ENCODE measurements around the gene MN1.

The MN1 gene

GRCh38 chr22:27810609-27811151, 9.1 kb upstream of the MN1 start:
- no peaks in the 10 kb centered on the region for H3K79me2 ChIP-seq (ENCODE audit: low read length)
- DNase-seq: no peak
- no peak overlapping the region for H3K27ac ChIP-seq (ENCODE audit: low read length)
- H3K4me2 ChIP-seq (ENCODE audit: low read depth, low read length): no peak overlapping the region
- H3K9ac ChIP-seq (ENCODE audit: low read length): no peak overlapping the region
- H3F3A ChIP-seq (ENCODE audit: insufficient read depth, low read length): no peaks in the 10 kb centered on the region
- H3K4me3 ChIP-seq (ENCODE audit: low read length): no peak overlapping the region
- no peaks in the 10 kb centered on the region for H3K9me2 ChIP-seq (replicated peaks; ENCODE audit: insufficient read depth, low read length)
- no peaks in the 10 kb centered on the region for H3K4me1 ChIP-seq (ENCODE audit: low read length)
- TF ChIP-seq EZH2 (optimal IDR thresholded peaks at IDR 0.05; ENCODE audit: low read depth, low read length) (no peak), CTCF (IDR thresholded peaks at IDR 0.05; ENCODE audit: low read length) (no peak), EZH2phosphoT487 (IDR thresholded peaks at IDR 0.05; ENCODE audit: low read length) (no peak)
- no peaks in the 10 kb centered on the region for H3K36me3 ChIP-seq (replicated peaks; ENCODE audit: insufficient read depth, low read length)
- H3K9me3 ChIP-seq (replicated peaks; ENCODE audit: insufficient read depth, low read length): no peaks in the 10 kb centered on the region
- H4K20me1 ChIP-seq (ENCODE audit: insufficient read depth, low read length): no peaks in the 10 kb centered on the region
- H3K27me3 ChIP-seq (replicated peaks; ENCODE audit: insufficient read depth, low read length): no peaks in the 10 kb centered on the region
- no peak overlapping the region for H2AFZ ChIP-seq (ENCODE audit: low read length)

DNA sequence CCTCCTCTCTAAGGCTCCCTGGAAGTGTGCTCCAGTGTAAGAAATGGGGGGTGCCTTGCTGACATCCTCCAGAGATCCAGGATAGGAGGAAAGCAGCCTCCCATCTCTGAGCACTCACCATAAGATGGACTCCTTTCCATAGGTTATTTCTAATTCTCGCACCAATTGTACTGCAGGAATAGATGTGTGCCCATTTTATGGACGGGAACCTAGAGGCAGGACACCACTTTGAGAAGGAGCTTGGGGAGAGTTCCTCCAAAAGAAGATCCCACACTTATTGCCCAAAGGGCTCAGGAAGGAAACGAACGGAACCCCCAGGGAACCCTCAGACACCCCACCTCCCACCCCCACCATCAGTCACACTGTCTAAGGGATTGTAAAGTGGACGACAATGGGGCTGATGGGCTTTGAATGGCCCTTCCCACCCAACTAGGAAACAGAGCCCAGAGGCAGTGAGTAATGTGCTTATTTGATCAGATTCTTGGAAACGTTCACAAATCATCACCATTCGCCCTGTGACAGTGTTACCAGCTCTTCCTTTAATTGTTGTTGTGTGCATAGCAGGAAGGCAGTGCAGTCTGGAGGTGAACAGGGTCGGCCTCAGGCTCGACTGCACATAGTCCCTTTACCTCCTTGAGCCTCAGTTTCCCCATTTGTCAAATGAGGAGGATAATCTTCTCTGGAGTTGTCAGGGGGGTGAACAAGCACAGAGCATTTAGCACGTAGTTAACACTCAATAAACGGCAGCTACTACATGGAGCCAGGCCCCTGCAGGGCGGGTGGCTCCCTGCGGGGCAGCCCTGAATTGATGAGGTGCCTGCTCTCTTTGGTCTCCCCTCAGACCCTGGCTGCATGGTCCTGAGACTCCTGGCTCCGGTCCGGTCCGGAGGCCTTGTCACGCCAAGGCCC, 8.4 kb upstream of the MN1 start:
- Histone ChIP-seq H4K20me1 (ENCODE audit: insufficient read depth, low read length) (no peaks in the 10 kb centered on the region), H3K27ac (ENCODE audit: low read length) (no peak overlapping the region), H3K4me1 (ENCODE audit: low read length) (no peaks in the 10 kb centered on the region), H2AFZ (ENCODE audit: low read length) (no peak overlapping the region), H3K9me2 (replicated peaks; ENCODE audit: insufficient read depth, low read length) (no peaks in the 10 kb centered on the region), H3K79me2 (ENCODE audit: low read length) (no peaks in the 10 kb centered on the region), H3K27me3 (replicated peaks; ENCODE audit: insufficient read depth, low read length) (no peaks in the 10 kb centered on the region), H3K9ac (ENCODE audit: low read length) (no peak overlapping the region), H3K9me3 (replicated peaks; ENCODE audit: insufficient read depth, low read length) (no peaks in the 10 kb centered on the region), H3K4me3 (ENCODE audit: low read length) (no peak overlapping the region), H3K36me3 (replicated peaks; ENCODE audit: insufficient read depth, low read length) (no peaks in the 10 kb centered on the region), H3F3A (ENCODE audit: insufficient read depth, low read length) (no peaks in the 10 kb centered on the region), H3K4me2 (ENCODE audit: low read depth, low read length) (no peak overlapping the region)
- no peak for DNase-seq
- TF ChIP-seq CTCF (IDR thresholded peaks at IDR 0.05; ENCODE audit: low read length) (no peak), EZH2 (optimal IDR thresholded peaks at IDR 0.05; ENCODE audit: low read depth, low read length) (no peak), EZH2phosphoT487 (IDR thresholded peaks at IDR 0.05; ENCODE audit: low read length) (no peak)

GRCh38 chr22:27809226-27809603, 7.7 kb upstream of the MN1 start:
- Histone ChIP-seq H3K27ac (ENCODE audit: low read length) (no peak overlapping the region), H3K79me2 (ENCODE audit: low read length) (no peaks in the 10 kb centered on the region), H3F3A (ENCODE audit: insufficient read depth, low read length) (no peaks in the 10 kb centered on the region), H3K4me2 (ENCODE audit: low read depth, low read length) (no peak overlapping the region), H3K36me3 (replicated peaks; ENCODE audit: insufficient read depth, low read length) (no peaks in the 10 kb centered on the region), H3K9me3 (replicated peaks; ENCODE audit: insufficient read depth, low read length) (no peaks in the 10 kb centered on the region), H3K4me3 (ENCODE audit: low read length) (no peak overlapping the region), H2AFZ (ENCODE audit: low read length) (no peak overlapping the region), H3K4me1 (ENCODE audit: low read length) (no peaks in the 10 kb centered on the region), H4K20me1 (ENCODE audit: insufficient read depth, low read length) (no peaks in the 10 kb centered on the region), H3K9me2 (replicated peaks; ENCODE audit: insufficient read depth, low read length) (no peaks in the 10 kb centered on the region), H3K9ac (ENCODE audit: low read length) (no peak overlapping the region), H3K27me3 (replicated peaks; ENCODE audit: insufficient read depth, low read length) (no peaks in the 10 kb centered on the region)
- DNase-seq: no peak
- TF ChIP-seq EZH2 (optimal IDR thresholded peaks at IDR 0.05; ENCODE audit: low read depth, low read length): no peak
- TF ChIP-seq EZH2phosphoT487 (IDR thresholded peaks at IDR 0.05; ENCODE audit: low read length): no peak
